ENCODE results near the gene FOXJ3. TPM values are rescaled to one million over a fixed set of nuclear protein-coding genes. Genes with fewer than 3 reads are reported as not detected.

Gene FOXJ3
- total and polyA plus RNA-seq, 7 donors: 14.4 to 53.8 (median 39.9) TPM

GRCh38 chr1:42158189-42158588 lies 176.8 kb downstream of the FOXJ3 start:
- H3K4me3 ChIP-seq: no peak overlapping the region
- intact Hi-C loops (cut with DNase I): no loop called here
- no peak for TF ChIP-seq EP300 (IDR thresholded peaks at IDR 0.05)
- TF ChIP-seq POLR2A (IDR thresholded peaks at IDR 0.05): no peak
- no peak for TF ChIP-seq POLR2AphosphoS5 (IDR thresholded peaks at IDR 0.05)
- no peak for TF ChIP-seq CTCF (IDR thresholded peaks at IDR 0.05)
- H3K4me1 ChIP-seq: no peaks in the 10 kb centered on the region
- no peaks in the 10 kb centered on the region for H3K27me3 ChIP-seq
- no peaks in the 10 kb centered on the region for H3K36me3 ChIP-seq
- DNase-seq: no peak
- H3K27ac ChIP-seq: no peak overlapping the region
- H3K9me3 ChIP-seq: peaks cover 0 to 13% (median 3%) of the 10 kb centered on the region in 4 donors
- 83 to 87% methylated on average over 2 of the region's 2 CpGs for WGBS, 2 donors

- 52 to 64% methylated on average over 7 of the region's 7 CpGs for WGBS, 2 donors
- TF ChIP-seq EP300 (IDR thresholded peaks at IDR 0.05) (no peak), POLR2AphosphoS5 (IDR thresholded peaks at IDR 0.05) (no peak), POLR2A (IDR thresholded peaks at IDR 0.05) (no peak), CTCF (IDR thresholded peaks at IDR 0.05) (no peak)
- peaks cover 0 to 13% (median 3%) of the 10 kb centered on the region in 4 donors for H3K9me3 ChIP-seq
- DNase-seq: no peak
- no peak overlapping the region for H3K27ac ChIP-seq
- no peaks in the 10 kb centered on the region for H3K36me3 ChIP-seq
- H3K27me3 ChIP-seq: no peaks in the 10 kb centered on the region
- H3K4me1 ChIP-seq: no peaks in the 10 kb centered on the region
- intact Hi-C loops (cut with DNase I): no loop called here
- H3K4me3 ChIP-seq: no peak overlapping the region
Measured at GRCh38 chr1:42157667-42158066, 177.4 kb downstream of the FOXJ3 start.

GRCh38 chr1:42155362-42155761 lies 179.7 kb downstream of the FOXJ3 start:
- TF ChIP-seq POLR2AphosphoS5 (IDR thresholded peaks at IDR 0.05): no peak
- no peak for TF ChIP-seq CTCF (IDR thresholded peaks at IDR 0.05)
- no peak for TF ChIP-seq EP300 (IDR thresholded peaks at IDR 0.05)
- no peak for TF ChIP-seq POLR2A (IDR thresholded peaks at IDR 0.05)
- 92 to 94% methylated on average over 12 of the region's 12 CpGs for WGBS, 2 donors

GRCh38 chr1:42154685-42155084 lies 180.3 kb downstream of the FOXJ3 start:
- Histone ChIP-seq H3K27me3 (no peaks in the 10 kb centered on the region), H3K4me1 (no peaks in the 10 kb centered on the region), H3K27ac (no peak overlapping the region), H3K36me3 (no peaks in the 10 kb centered on the region), H3K9me3 (no peaks in the 10 kb centered on the region), H3K4me3 (no peak overlapping the region)
- intact Hi-C loops (cut with DNase I): no loop called here
- 92% methylated on average over 13 of the region's 13 CpGs for WGBS, 2 donors
- DNase-seq: peak; percentile 38
- TF ChIP-seq CTCF (IDR thresholded peaks at IDR 0.05): no peak
- no peak for TF ChIP-seq POLR2AphosphoS5 (IDR thresholded peaks at IDR 0.05)
- no peak for TF ChIP-seq POLR2A (IDR thresholded peaks at IDR 0.05)
- TF ChIP-seq EP300 (IDR thresholded peaks at IDR 0.05): no peak

More at GRCh38 chr1:42155362-42155761, 179.7 kb downstream of the FOXJ3 start:
- H3K9me3 ChIP-seq: peaks cover 0 to 3% (median 0%) of the 10 kb centered on the region in 4 donors
- intact Hi-C loops (cut with DNase I): no loop called here
- no peaks in the 10 kb centered on the region for H3K4me1 ChIP-seq
- no peak overlapping the region for H3K27ac ChIP-seq
- H3K4me3 ChIP-seq: no peak overlapping the region
- H3K36me3 ChIP-seq: no peaks in the 10 kb centered on the region
- no peaks in the 10 kb centered on the region for H3K27me3 ChIP-seq
- peak; percentile 32 for DNase-seq

GRCh38 chr1:42153624-42154023 lies 181.4 kb downstream of the FOXJ3 start:
- Histone ChIP-seq H3K27me3 (no peaks in the 10 kb centered on the region), H3K36me3 (no peaks in the 10 kb centered on the region), H3K9me3 (no peaks in the 10 kb centered on the region), H3K4me1 (no peaks in the 10 kb centered on the region), H3K4me3 (no peak overlapping the region), H3K27ac (no peak overlapping the region)
- intact Hi-C loops (cut with DNase I): no loop called here
- no peak for DNase-seq
- 47 to 79% methylated on average over 6 of the region's 6 CpGs for WGBS, 2 donors
- TF ChIP-seq EP300 (IDR thresholded peaks at IDR 0.05) (no peak), CTCF (IDR thresholded peaks at IDR 0.05) (no peak)

All from sigmoid colon (tissue), 7 donors.